SU-DHL-6 (cell line): ENCODE results near the gene IFITM5.

ENCODE experiments used
- H2AFZ ChIP-seq: fragments of 200-600 bp; sonication (generic); 2 replicates; pipeline ENCODE4 v1.6.1; 2014; ENCODE audit warnings: low read depth, mild to moderate bottlenecking, moderate library complexity, mixed read lengths, antibody characterized with exemption, low read length; ENCODE audit not compliant: severe bottlenecking
- H3F3A ChIP-seq: fragments of 200-600 bp; shearing (Covaris generic); 2 replicates; pipeline ENCODE4 v1.6.0; 2016; ENCODE audit warnings: antibody characterized with exemption, mild to moderate bottlenecking; ENCODE audit not compliant: insufficient read depth
- H3K27ac ChIP-seq: fragments of 200-600 bp; sonication (generic); 2 replicates; pipeline ENCODE4 v1.5.1; 2016; ENCODE audit warnings: low read depth, mild to moderate bottlenecking, low read length, moderate library complexity, mixed read lengths
- H3K27me3 ChIP-seq: fragments of 200-600 bp; sonication (generic), shearing (Covaris generic); 2 replicates; pipeline ENCODE4 v1.6.0; 2014; ENCODE audit warnings: mild to moderate bottlenecking, low read length
- H3K36me3 ChIP-seq: fragments of 200-600 bp; sonication (generic); 2 replicates; pipeline ENCODE4 v1.6.1; 2014; ENCODE audit warnings: mild to moderate bottlenecking, low read length, mixed read lengths
- H3K4me2 ChIP-seq: fragments of 300-600, 200-600 bp; shearing (Covaris generic), sonication (generic); 2 replicates; pipeline ENCODE4 v1.6.0; 2014; ENCODE audit warnings: low read length, low read depth, mild to moderate bottlenecking; ENCODE audit not compliant: poor library complexity, severe bottlenecking
- H3K4me3 ChIP-seq: fragments of 200-600 bp; sonication (generic); 2 replicates; pipeline ENCODE4 v1.5.1; 2014; ENCODE audit warnings: antibody characterized with exemption, low read length, mild to moderate bottlenecking, mixed read lengths; ENCODE audit not compliant: insufficient read depth, poor library complexity, severe bottlenecking
- H3K79me2 ChIP-seq: fragments of 200-600 bp; sonication (generic); 2 replicates; pipeline ENCODE4 v1.6.1; 2014; ENCODE audit warnings: mild to moderate bottlenecking, low read length, moderate library complexity; ENCODE audit not compliant: insufficient read depth
- H3K9ac ChIP-seq: fragments of 200-600 bp; sonication (generic); 2 replicates; pipeline ENCODE4 v1.7.0; 2014; ENCODE audit warnings: mild to moderate bottlenecking, low read length
- H3K9me2 ChIP-seq: fragments of 200-600 bp; sonication (generic); replicated peaks from 2 replicates; pipeline ENCODE4 v1.6.1; 2014; ENCODE audit warnings: low read length; ENCODE audit not compliant: insufficient read depth
- H3K9me3 ChIP-seq: fragments of 200-600 bp; sonication (generic); 2 replicates; pipeline ENCODE4 v1.6.1; 2014; ENCODE audit warnings: low read length, mixed read lengths; ENCODE audit not compliant: insufficient read depth
- H4K20me1 ChIP-seq: fragments of 200-600 bp; sonication (generic); 2 replicates; pipeline ENCODE4 v1.6.1; 2014; ENCODE audit warnings: low read depth, mild to moderate bottlenecking, antibody characterized with exemption, low read length, moderate library complexity, mixed read lengths
- EZH2phosphoT487 ChIP-seq: fragments of 200-600 bp; sonication (generic), shearing (Covaris generic); conservative IDR thresholded peaks from 2 replicates; pipeline ENCODE4 v1.6.1; 2018; ENCODE audit warnings: mild to moderate bottlenecking, antibody characterized with exemption, low read length, moderate library complexity, mixed read lengths
- TF ChIP-seq, protein P1 (sequence below): fragments of 200-600 bp; sonication (generic); IDR thresholded peaks from one replicate; pipeline ENCODE4 v1.5.1; 2017; ENCODE audit warnings: antibody characterized with exemption, mild to moderate bottlenecking, low read length, moderate library complexity; ENCODE audit not compliant: insufficient read depth, poor library complexity, severe bottlenecking

IFITM5 gene

GRCh38 chr11:296171-297050 lies 2.9 kb downstream of the IFITM5 start:
- TF ChIP-seq EZH2phosphoT487: no peak
- TF ChIP-seq, protein P1, sequence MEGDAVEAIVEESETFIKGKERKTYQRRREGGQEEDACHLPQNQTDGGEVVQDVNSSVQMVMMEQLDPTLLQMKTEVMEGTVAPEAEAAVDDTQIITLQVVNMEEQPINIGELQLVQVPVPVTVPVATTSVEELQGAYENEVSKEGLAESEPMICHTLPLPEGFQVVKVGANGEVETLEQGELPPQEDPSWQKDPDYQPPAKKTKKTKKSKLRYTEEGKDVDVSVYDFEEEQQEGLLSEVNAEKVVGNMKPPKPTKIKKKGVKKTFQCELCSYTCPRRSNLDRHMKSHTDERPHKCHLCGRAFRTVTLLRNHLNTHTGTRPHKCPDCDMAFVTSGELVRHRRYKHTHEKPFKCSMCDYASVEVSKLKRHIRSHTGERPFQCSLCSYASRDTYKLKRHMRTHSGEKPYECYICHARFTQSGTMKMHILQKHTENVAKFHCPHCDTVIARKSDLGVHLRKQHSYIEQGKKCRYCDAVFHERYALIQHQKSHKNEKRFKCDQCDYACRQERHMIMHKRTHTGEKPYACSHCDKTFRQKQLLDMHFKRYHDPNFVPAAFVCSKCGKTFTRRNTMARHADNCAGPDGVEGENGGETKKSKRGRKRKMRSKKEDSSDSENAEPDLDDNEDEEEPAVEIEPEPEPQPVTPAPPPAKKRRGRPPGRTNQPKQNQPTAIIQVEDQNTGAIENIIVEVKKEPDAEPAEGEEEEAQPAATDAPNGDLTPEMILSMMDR: no peak
- Histone ChIP-seq H3K9me3 (no peaks in the 10 kb centered on the region), H3F3A (no peaks in the 10 kb centered on the region), H3K27me3 (no peaks in the 10 kb centered on the region), H3K79me2 (no peaks in the 10 kb centered on the region), H2AFZ (no peak overlapping the region), H3K9ac (no peak overlapping the region), H3K9me2 (no peaks in the 10 kb centered on the region), H3K4me2 (no peak overlapping the region), H3K36me3 (no peaks in the 10 kb centered on the region), H3K27ac (no peak overlapping the region), H3K4me3 (no peak overlapping the region), H4K20me1 (no peaks in the 10 kb centered on the region)

DNA sequence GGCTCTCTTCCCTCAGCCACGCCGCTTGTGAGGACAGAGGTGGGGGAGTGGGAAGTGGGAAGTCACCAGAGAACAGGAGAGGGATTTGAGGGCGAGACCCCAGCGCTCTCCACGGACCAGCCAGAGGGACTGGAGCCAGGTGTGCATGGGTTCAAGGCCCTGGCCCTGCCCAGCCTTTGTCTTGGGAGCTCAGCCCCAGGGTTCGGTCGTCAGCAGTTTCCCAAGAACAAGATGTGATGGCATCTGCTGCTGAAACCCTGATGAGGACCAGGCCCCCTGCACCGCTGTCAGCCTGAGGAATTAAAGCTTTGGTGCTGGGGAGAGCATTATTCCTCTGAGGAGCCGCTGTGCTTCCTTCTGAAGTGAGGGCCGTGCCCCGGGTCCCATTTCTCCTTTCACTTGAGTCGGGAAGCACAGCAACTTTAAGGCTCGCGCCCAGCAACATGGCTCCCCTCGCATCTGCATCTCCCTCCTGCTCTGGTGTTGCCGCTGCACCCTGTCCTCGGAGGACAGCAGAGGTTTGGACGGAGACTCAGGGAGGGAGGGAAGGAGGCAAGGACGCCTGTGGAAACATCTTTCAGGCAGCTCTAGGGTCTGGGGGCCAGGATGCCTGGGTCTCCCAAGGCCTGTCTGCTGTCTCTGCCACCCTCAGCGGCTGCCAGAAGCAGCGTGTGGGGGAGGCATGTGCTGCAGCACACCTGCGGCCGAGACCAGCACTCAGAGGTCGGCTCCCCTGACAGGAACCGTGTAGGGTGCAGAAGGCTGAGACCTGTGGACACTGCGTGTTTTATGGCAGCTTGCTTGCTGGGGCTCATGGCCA lies 3.8 kb downstream of the IFITM5 start:
- Histone ChIP-seq H3K36me3 (no peaks in the 10 kb centered on the region), H3F3A (no peaks in the 10 kb centered on the region), H3K27me3 (no peaks in the 10 kb centered on the region), H3K27ac (no peak overlapping the region), H3K4me3 (no peak overlapping the region), H3K9me2 (no peaks in the 10 kb centered on the region), H4K20me1 (no peaks in the 10 kb centered on the region), H2AFZ (no peak overlapping the region), H3K79me2 (no peaks in the 10 kb centered on the region), H3K9me3 (no peaks in the 10 kb centered on the region), H3K9ac (no peak overlapping the region), H3K4me2 (no peak overlapping the region)
- TF ChIP-seq, protein P1: no peak
- TF ChIP-seq EZH2phosphoT487: no peak

GRCh38 chr11:294780-295179 lies 4.5 kb downstream of the IFITM5 start:
- TF ChIP-seq, protein P1: no peak
- TF ChIP-seq EZH2phosphoT487: no peak
- H2AFZ ChIP-seq: no peak overlapping the region
- no peak overlapping the region for H3K4me3 ChIP-seq
- no peak overlapping the region for H3K4me2 ChIP-seq
- no peak overlapping the region for H3K9ac ChIP-seq
- no peaks in the 10 kb centered on the region for H3F3A ChIP-seq
- H4K20me1 ChIP-seq: no peaks in the 10 kb centered on the region
- no peaks in the 10 kb centered on the region for H3K9me3 ChIP-seq
- H3K9me2 ChIP-seq: no peaks in the 10 kb centered on the region
- no peaks in the 10 kb centered on the region for H3K79me2 ChIP-seq
- H3K27ac ChIP-seq: no peak overlapping the region
- H3K36me3 ChIP-seq: no peaks in the 10 kb centered on the region
- H3K27me3 ChIP-seq: no peaks in the 10 kb centered on the region
